OCI-LY3 (cell line): Measurements from ENCODE around the gene CNTN2.

Experiments
- H2AFZ ChIP-seq: fragments of 200-600, 300-600 bp; shearing (Covaris generic); 2 replicates; pipeline ENCODE4 v1.6.0; 2014; ENCODE audit warnings: antibody characterized with exemption, low read depth, low read length
- H3K27ac ChIP-seq: fragments of 200-600, 300-600 bp; sonication (generic); 2 replicates; pipeline ENCODE4 v1.5.1; 2014; ENCODE audit warnings: mild to moderate bottlenecking, low read length, moderate library complexity, mixed read lengths
- H3K27me3 ChIP-seq: fragments of 200-600, 300-600 bp; sonication (generic); 2 replicates; pipeline ENCODE4 v1.6.1; 2014; ENCODE audit warnings: low read depth, low read length, mixed read lengths
- H3K36me3 ChIP-seq: fragments of 200-600, 300-600 bp; sonication (generic); replicated peaks from 2 replicates; pipeline ENCODE3; 2014; ENCODE audit warnings: low read depth, low read length, mixed read lengths
- H3K4me1 ChIP-seq: fragments of 300-600, 200-600 bp; sonication (generic); 2 replicates; pipeline ENCODE4 v1.6.1; 2014; ENCODE audit warnings: low read length, mixed read lengths
- H3K4me2 ChIP-seq: fragments of 200-600, 300-600 bp; sonication (generic); 2 replicates; pipeline ENCODE4 v1.6.1; 2014; ENCODE audit warnings: low read length, mixed read lengths
- H3K4me3 ChIP-seq: fragments of 300-600, 200-600 bp; sonication (generic); 2 replicates; pipeline ENCODE4 v1.5.1; 2014; ENCODE audit warnings: antibody characterized with exemption, mild to moderate bottlenecking, low read length, moderate library complexity
- H3K79me2 ChIP-seq: fragments of 300-600, 200-600 bp; shearing (Covaris generic); 2 replicates; pipeline ENCODE4 v1.6.1; 2014; ENCODE audit warnings: mild to moderate bottlenecking, low read length, mixed read lengths
- H3K9ac ChIP-seq: fragments of 300-600, 200-600 bp; shearing (Covaris generic); 2 replicates; pipeline ENCODE4 v1.6.0; 2014; ENCODE audit warnings: mild to moderate bottlenecking, low read length, moderate library complexity
- H3K9me3 ChIP-seq: fragments of 200-600, 300-600 bp; shearing (Covaris generic); 2 replicates; pipeline ENCODE4 v1.6.1; 2014; ENCODE audit warnings: low read length, mixed read lengths; ENCODE audit not compliant: insufficient read depth
- H4K20me1 ChIP-seq: fragments of 200-600, 300-600 bp; sonication (generic); 2 replicates; pipeline ENCODE4 v1.6.1; 2016; ENCODE audit warnings: low read length, mixed read lengths; ENCODE audit not compliant: insufficient read depth
- CTCF ChIP-seq: fragments of 200-600, 300-600 bp; sonication (generic); IDR thresholded peaks from 2 replicates; pipeline ENCODE4 v1.5.1; 2014; ENCODE audit warnings: antibody characterized with exemption, low read length, low read depth
- EZH2phosphoT487 ChIP-seq: fragments of 200-600 bp; shearing (Covaris generic); IDR thresholded peaks from 2 replicates; pipeline ENCODE4 v1.6.1; 2018; ENCODE audit warnings: antibody characterized with exemption, mixed run types, low read depth

The CNTN2 gene

DNA sequence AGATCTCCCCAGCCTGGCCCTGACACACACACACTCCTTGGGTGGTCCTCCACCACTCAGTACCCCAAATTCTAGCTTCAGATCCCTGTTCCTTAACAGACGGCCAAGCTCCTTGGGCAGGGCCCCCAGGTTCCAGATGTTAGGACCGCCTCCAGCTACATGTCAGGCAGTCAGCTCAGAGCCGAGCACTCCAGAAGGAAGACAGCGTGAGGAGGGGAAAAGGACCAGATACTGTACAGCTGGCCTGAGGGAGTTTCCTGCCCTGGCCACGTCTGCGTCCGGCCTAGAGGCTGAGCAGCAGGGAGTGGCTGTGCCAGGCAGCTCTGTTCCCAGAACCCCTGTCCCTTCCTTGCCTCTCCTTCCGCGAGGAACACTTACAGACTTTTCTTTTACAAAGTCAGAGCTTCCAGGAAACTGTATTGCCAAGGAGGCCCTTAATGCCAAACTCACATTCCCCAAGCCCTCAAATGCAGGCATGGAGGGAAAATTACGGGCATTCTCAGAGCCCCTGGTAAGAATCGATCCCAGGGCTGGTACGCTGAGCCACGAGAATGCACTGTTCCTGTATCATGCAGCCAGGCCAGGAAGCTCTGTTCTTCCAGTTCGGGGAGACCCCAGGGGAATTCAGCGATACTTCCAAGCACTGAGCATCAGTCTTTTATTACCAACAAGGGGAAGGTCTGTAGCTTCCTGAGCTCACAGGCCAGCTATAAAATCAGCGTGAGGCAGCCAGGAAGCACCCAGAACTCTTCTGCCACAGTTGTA is 45.2 kb upstream of the CNTN2 start:
- no peaks in the 10 kb centered on the region for H4K20me1 ChIP-seq
- no peak overlapping the region for H3K9ac ChIP-seq
- peaks cover 26% of the 10 kb centered on the region for H3K27me3 ChIP-seq
- no peak overlapping the region for H3K4me3 ChIP-seq
- TF ChIP-seq CTCF (no peak), EZH2phosphoT487 (no peak)
- peaks cover 1% of the 10 kb centered on the region for H3K4me1 ChIP-seq
- no peak overlapping the region for H2AFZ ChIP-seq
- H3K9me3 ChIP-seq, result no peaks in the 10 kb centered on the region
- no peaks in the 10 kb centered on the region for H3K36me3 ChIP-seq
- H3K4me2 ChIP-seq, result no peak overlapping the region
- no peak overlapping the region for H3K27ac ChIP-seq
- no peaks in the 10 kb centered on the region for H3K79me2 ChIP-seq

DNA sequence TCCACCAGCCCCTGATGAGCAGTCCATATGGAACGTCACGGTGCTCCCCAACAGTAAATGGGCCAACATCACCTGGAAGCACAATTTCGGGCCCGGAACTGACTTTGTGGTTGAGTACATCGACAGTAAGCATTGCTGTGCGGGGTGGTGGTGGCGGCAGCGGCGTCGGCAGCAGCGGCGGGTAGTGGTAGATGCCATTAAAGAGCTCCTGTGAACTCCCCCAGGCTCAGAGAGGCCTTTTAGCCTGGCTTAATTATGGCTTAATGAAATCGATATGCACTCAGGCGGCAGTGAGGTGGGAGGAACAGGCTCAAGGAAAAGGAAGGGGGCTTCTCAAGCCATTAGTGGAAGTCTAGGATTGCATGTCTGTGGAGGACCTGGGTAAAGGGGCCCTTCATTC is 41.9 kb upstream of the CNTN2 start:
- TF ChIP-seq EZH2phosphoT487 (no peak), CTCF (no peak)
- no peaks in the 10 kb centered on the region for H3K9me3 ChIP-seq

DNA sequence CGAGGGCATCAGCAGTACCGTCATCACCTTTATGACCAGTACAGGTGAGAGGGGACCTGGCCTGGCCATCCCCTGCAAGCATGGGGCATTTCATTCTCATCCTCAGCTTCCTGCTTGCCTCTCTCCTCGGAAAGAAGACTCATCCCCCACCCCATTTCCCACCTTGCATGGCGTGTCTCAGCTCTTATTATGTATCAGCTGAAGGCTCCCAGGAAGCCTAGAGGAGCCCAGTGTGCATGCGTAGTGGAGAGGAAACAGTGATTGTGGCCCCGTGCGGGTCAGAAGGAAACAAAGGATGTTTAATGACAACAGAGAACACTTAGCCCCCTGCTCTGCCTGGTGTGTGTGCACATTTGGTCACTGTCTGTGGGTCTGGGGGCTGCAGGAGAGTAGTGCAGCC is 40.3 kb upstream of the CNTN2 start:
- Histone ChIP-seq H3K4me3 (no peak overlapping the region), H3K79me2 (no peaks in the 10 kb centered on the region), H3K9me3 (no peaks in the 10 kb centered on the region), H3K9ac (no peak overlapping the region), H3K27me3 (peaks cover 63% of the 10 kb centered on the region), H3K27ac (no peak overlapping the region), H3K4me2 (no peak overlapping the region), H2AFZ (no peak overlapping the region), H3K36me3 (no peaks in the 10 kb centered on the region), H4K20me1 (no peaks in the 10 kb centered on the region), H3K4me1 (peaks cover 7% of the 10 kb centered on the region)
- TF ChIP-seq EZH2phosphoT487, result no peak
- TF ChIP-seq CTCF, result no peak

More for the DNA sequence above, 41.9 kb upstream of the CNTN2 start:
- Histone ChIP-seq H3K27me3 (peaks cover 53% of the 10 kb centered on the region), H3K79me2 (no peaks in the 10 kb centered on the region), H3K9ac (no peak overlapping the region), H2AFZ (no peak overlapping the region), H3K4me3 (no peak overlapping the region), H3K27ac (no peak overlapping the region), H3K36me3 (no peaks in the 10 kb centered on the region), H4K20me1 (no peaks in the 10 kb centered on the region), H3K4me1 (peaks cover 7% of the 10 kb centered on the region), H3K4me2 (no peak overlapping the region)

DNA sequence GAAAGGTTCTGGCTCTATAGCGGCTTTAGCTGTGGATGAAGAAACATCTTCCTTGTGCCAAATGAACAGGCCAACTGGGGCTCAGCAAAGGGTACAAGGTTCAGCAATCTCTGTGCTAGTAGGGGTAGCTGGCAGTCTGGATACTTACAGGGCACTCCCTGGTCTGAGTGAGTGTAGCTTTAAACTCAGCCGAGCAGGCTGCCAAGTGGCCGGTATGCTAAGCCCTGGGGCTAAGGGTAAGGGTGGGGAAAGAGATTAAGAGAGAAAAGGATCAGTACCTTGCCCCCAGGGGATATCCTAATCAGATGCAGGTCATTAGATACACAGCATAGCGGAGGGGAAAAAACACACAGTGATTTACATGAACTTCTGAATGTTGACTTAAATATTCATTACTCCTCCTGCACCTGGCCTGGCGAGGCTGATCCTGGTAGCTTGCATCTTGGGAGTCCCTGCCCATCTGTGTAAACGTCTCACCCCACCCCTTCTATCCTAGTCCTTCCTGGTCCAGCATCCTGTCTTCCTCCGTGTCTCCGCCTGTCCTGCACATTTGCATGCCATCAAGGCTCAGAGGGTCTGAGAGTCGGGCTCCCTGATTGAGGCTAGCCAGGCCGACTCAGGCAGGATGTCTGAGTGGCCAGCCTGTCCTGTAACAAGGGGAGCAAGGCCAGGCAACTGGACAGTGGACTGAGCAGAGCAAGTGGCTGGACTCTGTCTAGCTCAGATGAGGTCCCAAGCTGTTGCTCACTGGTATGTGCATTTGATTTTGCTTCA is 39.5 kb upstream of the CNTN2 start:
- H3K4me3 ChIP-seq, result no peak overlapping the region
- no peak overlapping the region for H3K27ac ChIP-seq
- no peaks in the 10 kb centered on the region for H3K36me3 ChIP-seq
- no peaks in the 10 kb centered on the region for H4K20me1 ChIP-seq
- H3K79me2 ChIP-seq, result no peaks in the 10 kb centered on the region
- no peak overlapping the region for H3K9ac ChIP-seq
- H2AFZ ChIP-seq, result no peak overlapping the region
- H3K9me3 ChIP-seq, result no peaks in the 10 kb centered on the region
- peaks cover 67% of the 10 kb centered on the region for H3K27me3 ChIP-seq
- TF ChIP-seq EZH2phosphoT487, result no peak
- no peak for TF ChIP-seq CTCF
- peaks cover 7% of the 10 kb centered on the region for H3K4me1 ChIP-seq
- H3K4me2 ChIP-seq, result no peak overlapping the region
